SK-N-SH treated with all-trans-retinoic acid at 6 μM for 48 hours (cell line): ENCODE data around the gene RDH11.

Experiments
- ARNTL ChIP-seq: fragments of 450-650 bp; formaldehyde crosslinking; IDR thresholded peaks from 2 replicates; pipeline ENCODE4 v1.5.0; 2020; ENCODE audit warnings: low read depth, mild to moderate bottlenecking, moderate library complexity, borderline replicate concordance
- CSDC2 ChIP-seq: fragments of 250-450 bp; sonication (Bioruptor Pico); IDR thresholded peaks from 2 replicates; pipeline ENCODE4 v1.5.0; 2020; ENCODE audit warnings: mild to moderate bottlenecking, moderate library complexity
- CSRNP3 ChIP-seq: fragments of 250-450 bp; sonication (Bioruptor Pico); IDR thresholded peaks from 2 replicates; pipeline ENCODE4 v1.5.1; 2021; ENCODE audit warnings: mild to moderate bottlenecking, moderate library complexity
- ISL1 ChIP-seq: fragments of 250-450 bp; sonication (Bioruptor Pico); IDR thresholded peaks from 2 replicates; pipeline ENCODE4 v2.1.2; 2022; ENCODE audit warnings: mild to moderate bottlenecking, moderate library complexity
- PATZ1 ChIP-seq: fragments of 250-450 bp; sonication (Bioruptor Pico); IDR thresholded peaks from 2 replicates; pipeline ENCODE4 v1.8.0; 2020; ENCODE audit warnings: mild to moderate bottlenecking, moderate library complexity, borderline replicate concordance
- PPARA ChIP-seq: fragments of 250-450 bp; sonication (Bioruptor Pico); IDR thresholded peaks from 2 replicates; pipeline ENCODE4 v1.5.0; 2020; ENCODE audit warnings: mild to moderate bottlenecking, borderline replicate concordance
- RARB ChIP-seq: fragments of 250-450 bp; sonication (Bioruptor Pico); IDR thresholded peaks from 2 replicates; pipeline ENCODE4 v1.8.0; 2021; ENCODE audit warnings: mild to moderate bottlenecking, moderate library complexity
- TCF4 ChIP-seq: fragments of 250-450 bp; sonication (Bioruptor Pico); IDR thresholded peaks from 2 replicates; pipeline ENCODE4 v1.8.0; 2021; ENCODE audit warnings: mild to moderate bottlenecking, moderate library complexity, borderline replicate concordance
- ZFP3 ChIP-seq: fragments of 250-450 bp; sonication (Bioruptor Pico); IDR thresholded peaks from 2 replicates; pipeline ENCODE4 v1.5.0; 2020; ENCODE audit warnings: mild to moderate bottlenecking, moderate library complexity
- ZFP30 ChIP-seq: fragments of 450-650 bp; formaldehyde crosslinking; IDR thresholded peaks from 2 replicates; pipeline ENCODE4 v1.5.0; 2022; ENCODE audit warnings: mild to moderate bottlenecking, moderate library complexity
- ZNF8 ChIP-seq: fragments of 450-650 bp; formaldehyde crosslinking; IDR thresholded peaks from 2 replicates; pipeline ENCODE4 v1.5.0; 2020; ENCODE audit warnings: mild to moderate bottlenecking, moderate library complexity

GRCh38 chr14:67638642-67639041 lies 56.9 kb downstream of the RDH11 start:
- TF ChIP-seq ARNTL (no peak), ISL1 (CRISPR knock-in tag) (no peak), ZNF8 (CRISPR knock-in tag) (no peak), ZFP30 (CRISPR knock-in tag) (no peak), ZFP3 (CRISPR knock-in tag) (no peak), PPARA (CRISPR knock-in tag) (no peak), TCF4 (CRISPR knock-in tag) (no peak), PATZ1 (no peak), RARB (CRISPR knock-in tag) (no peak), CSRNP3 (CRISPR knock-in tag) (no peak), CSDC2 (CRISPR knock-in tag) (no peak)
